ENCODE results near the gene TTLL3.
"Not testable (repeated sequence)": the region's sequence is repeated elsewhere in the genome, so short reads cannot be mapped to it uniquely, and the experiment has no call there.

TTLL3 gene

DNA sequence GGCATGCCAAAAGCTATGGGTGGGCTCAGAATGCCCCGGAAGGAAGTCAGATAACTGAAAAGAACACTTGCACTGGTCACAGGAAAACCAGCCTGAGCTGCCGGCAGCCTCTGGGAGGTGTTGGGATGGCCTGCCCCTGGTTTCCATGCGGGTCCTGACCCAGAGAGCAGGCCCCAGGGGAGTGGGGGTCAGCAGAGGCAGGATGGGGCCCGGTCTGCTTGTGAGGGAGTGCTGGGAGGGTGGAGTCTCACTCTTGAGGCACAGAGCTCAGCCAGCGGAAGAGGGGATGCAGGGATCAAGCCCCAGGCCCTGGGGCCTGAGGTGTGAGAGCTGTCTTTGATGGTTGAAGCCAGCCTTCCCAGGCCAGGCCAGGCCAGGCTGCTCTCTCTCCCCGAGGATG lies 36.2 kb downstream of the TTLL3 start:
- H3F3A ChIP-seq (ENCODE audit: insufficient read depth) = no peaks in the 10 kb centered on the region
- no peaks in the 10 kb centered on the region for H3K9me2 ChIP-seq (replicated peaks; ENCODE audit: insufficient read depth, low read length)
- TF ChIP-seq, protein P1, sequence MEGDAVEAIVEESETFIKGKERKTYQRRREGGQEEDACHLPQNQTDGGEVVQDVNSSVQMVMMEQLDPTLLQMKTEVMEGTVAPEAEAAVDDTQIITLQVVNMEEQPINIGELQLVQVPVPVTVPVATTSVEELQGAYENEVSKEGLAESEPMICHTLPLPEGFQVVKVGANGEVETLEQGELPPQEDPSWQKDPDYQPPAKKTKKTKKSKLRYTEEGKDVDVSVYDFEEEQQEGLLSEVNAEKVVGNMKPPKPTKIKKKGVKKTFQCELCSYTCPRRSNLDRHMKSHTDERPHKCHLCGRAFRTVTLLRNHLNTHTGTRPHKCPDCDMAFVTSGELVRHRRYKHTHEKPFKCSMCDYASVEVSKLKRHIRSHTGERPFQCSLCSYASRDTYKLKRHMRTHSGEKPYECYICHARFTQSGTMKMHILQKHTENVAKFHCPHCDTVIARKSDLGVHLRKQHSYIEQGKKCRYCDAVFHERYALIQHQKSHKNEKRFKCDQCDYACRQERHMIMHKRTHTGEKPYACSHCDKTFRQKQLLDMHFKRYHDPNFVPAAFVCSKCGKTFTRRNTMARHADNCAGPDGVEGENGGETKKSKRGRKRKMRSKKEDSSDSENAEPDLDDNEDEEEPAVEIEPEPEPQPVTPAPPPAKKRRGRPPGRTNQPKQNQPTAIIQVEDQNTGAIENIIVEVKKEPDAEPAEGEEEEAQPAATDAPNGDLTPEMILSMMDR (IDR thresholded peaks at IDR 0.05; ENCODE audit: insufficient read depth, low read length, poor library complexity, severe bottlenecking) = no peak
- no peak for TF ChIP-seq EZH2phosphoT487 (conservative IDR thresholded peaks at IDR 0.05; ENCODE audit: low read length)

DNA sequence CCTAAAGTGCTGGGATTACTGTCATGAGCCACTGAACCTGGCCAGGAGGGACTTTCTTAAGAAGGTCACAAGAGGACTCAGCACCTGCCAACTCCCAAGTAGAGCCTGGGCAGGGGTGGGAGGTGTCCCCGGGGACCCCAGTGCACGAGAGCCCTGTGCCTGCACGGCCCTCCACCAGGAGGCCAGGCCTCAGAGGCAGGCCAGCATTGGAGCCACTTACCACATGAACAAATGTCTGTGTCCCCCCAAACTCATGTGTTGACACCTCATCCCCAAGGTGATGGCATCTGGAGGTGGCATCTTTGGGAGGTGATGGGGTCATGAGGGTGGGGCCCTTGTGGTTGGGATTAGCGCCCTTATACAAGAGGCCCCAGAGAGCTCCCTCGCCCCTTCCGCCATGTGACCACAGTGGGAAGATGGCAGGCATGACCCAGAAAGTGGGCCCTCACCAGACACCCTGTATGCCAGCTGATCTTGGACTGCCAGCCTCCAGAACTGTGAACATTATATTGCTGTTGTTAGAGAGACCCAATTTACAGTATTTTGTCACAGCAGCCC lies 36.9 kb downstream of the TTLL3 start:
- Histone ChIP-seq H3K4me3 (ENCODE audit: insufficient read depth, low read length, poor library complexity, severe bottlenecking) (no peak overlapping the region), H3K27me3 (ENCODE audit: low read length) (no peaks in the 10 kb centered on the region), H3K4me2 (ENCODE audit: low read depth, low read length, poor library complexity, severe bottlenecking) (no peak overlapping the region), H3K27ac (ENCODE audit: low read depth, low read length) (no peak overlapping the region), H3K9me2 (replicated peaks; ENCODE audit: insufficient read depth, low read length) (no peaks in the 10 kb centered on the region), H3F3A (ENCODE audit: insufficient read depth) (no peaks in the 10 kb centered on the region), H3K79me2 (ENCODE audit: insufficient read depth, low read length) (no peaks in the 10 kb centered on the region), H2AFZ (ENCODE audit: low read depth, low read length, severe bottlenecking) (no peak overlapping the region), H3K36me3 (ENCODE audit: low read length) (no peaks in the 10 kb centered on the region), H3K9me3 (ENCODE audit: insufficient read depth, low read length) (no peaks in the 10 kb centered on the region), H4K20me1 (ENCODE audit: low read depth, low read length) (no peaks in the 10 kb centered on the region), H3K9ac (ENCODE audit: low read length) (no peak overlapping the region)
- TF ChIP-seq, protein P1 (IDR thresholded peaks at IDR 0.05; ENCODE audit: insufficient read depth, low read length, poor library complexity, severe bottlenecking) = no peak
- no peak for TF ChIP-seq EZH2phosphoT487 (conservative IDR thresholded peaks at IDR 0.05; ENCODE audit: low read length)

More for the DNA sequence above, 36.2 kb downstream of the TTLL3 start:
- H3K4me3 ChIP-seq (ENCODE audit: insufficient read depth, low read length, poor library complexity, severe bottlenecking) = no peak overlapping the region
- no peaks in the 10 kb centered on the region for H3K79me2 ChIP-seq (ENCODE audit: insufficient read depth, low read length)
- no peaks in the 10 kb centered on the region for H3K9me3 ChIP-seq (ENCODE audit: insufficient read depth, low read length)
- no peak overlapping the region for H3K9ac ChIP-seq (ENCODE audit: low read length)
- no peaks in the 10 kb centered on the region for H3K36me3 ChIP-seq (ENCODE audit: low read length)
- no peaks in the 10 kb centered on the region for H3K27me3 ChIP-seq (ENCODE audit: low read length)
- no peaks in the 10 kb centered on the region for H4K20me1 ChIP-seq (ENCODE audit: low read depth, low read length)
- H2AFZ ChIP-seq (ENCODE audit: low read depth, low read length, severe bottlenecking) = no peak overlapping the region
- H3K27ac ChIP-seq (ENCODE audit: low read depth, low read length) = no peak overlapping the region
- no peak overlapping the region for H3K4me2 ChIP-seq (ENCODE audit: low read depth, low read length, poor library complexity, severe bottlenecking)

- H3K79me2 ChIP-seq (ENCODE audit: insufficient read depth, low read length); H3K9me3 ChIP-seq (ENCODE audit: insufficient read depth, low read length); H4K20me1 ChIP-seq (ENCODE audit: low read depth, low read length); H3K9ac ChIP-seq (ENCODE audit: low read length); H3K4me2 ChIP-seq (ENCODE audit: low read depth, low read length, poor library complexity, severe bottlenecking); H3K4me3 ChIP-seq (ENCODE audit: insufficient read depth, low read length, poor library complexity, severe bottlenecking); H3K27me3 ChIP-seq (ENCODE audit: low read length); H2AFZ ChIP-seq (ENCODE audit: low read depth, low read length, severe bottlenecking); H3K27ac ChIP-seq (ENCODE audit: low read depth, low read length); H3K36me3 ChIP-seq (ENCODE audit: low read length); H3F3A ChIP-seq (ENCODE audit: insufficient read depth); H3K9me2 ChIP-seq (replicated peaks; ENCODE audit: insufficient read depth, low read length): not testable (repeated sequence)
These were observed 37.8 kb downstream of the TTLL3 start for GRCh38 chr3:9847870-9848269.

- not testable (repeated sequence) for H3K4me2 ChIP-seq (ENCODE audit: low read depth, low read length, poor library complexity, severe bottlenecking); H3K36me3 ChIP-seq (ENCODE audit: low read length); H3K27me3 ChIP-seq (ENCODE audit: low read length); H3K79me2 ChIP-seq (ENCODE audit: insufficient read depth, low read length); H3K27ac ChIP-seq (ENCODE audit: low read depth, low read length); H3K4me3 ChIP-seq (ENCODE audit: insufficient read depth, low read length, poor library complexity, severe bottlenecking); H3K9me2 ChIP-seq (replicated peaks; ENCODE audit: insufficient read depth, low read length); H3K9me3 ChIP-seq (ENCODE audit: insufficient read depth, low read length); H2AFZ ChIP-seq (ENCODE audit: low read depth, low read length, severe bottlenecking); H4K20me1 ChIP-seq (ENCODE audit: low read depth, low read length); H3F3A ChIP-seq (ENCODE audit: insufficient read depth); H3K9ac ChIP-seq (ENCODE audit: low read length)
- TF ChIP-seq, protein P1 (IDR thresholded peaks at IDR 0.05; ENCODE audit: insufficient read depth, low read length, poor library complexity, severe bottlenecking) = peak; percentile 20
These were observed 38.8 kb downstream of the TTLL3 start for GRCh38 chr3:9848860-9849259.

- not testable (repeated sequence) for H3K79me2 ChIP-seq (ENCODE audit: insufficient read depth, low read length); H3K4me2 ChIP-seq (ENCODE audit: low read depth, low read length, poor library complexity, severe bottlenecking); H4K20me1 ChIP-seq (ENCODE audit: low read depth, low read length); H3K9me3 ChIP-seq (ENCODE audit: insufficient read depth, low read length); H3K36me3 ChIP-seq (ENCODE audit: low read length); H3K9ac ChIP-seq (ENCODE audit: low read length); H3K9me2 ChIP-seq (replicated peaks; ENCODE audit: insufficient read depth, low read length); H3F3A ChIP-seq (ENCODE audit: insufficient read depth); H3K27ac ChIP-seq (ENCODE audit: low read depth, low read length); H3K27me3 ChIP-seq (ENCODE audit: low read length); H3K4me3 ChIP-seq (ENCODE audit: insufficient read depth, low read length, poor library complexity, severe bottlenecking); H2AFZ ChIP-seq (ENCODE audit: low read depth, low read length, severe bottlenecking)
These were observed 41.3 kb downstream of the TTLL3 start for GRCh38 chr3:9851383-9851782.

GRCh38 chr3:9851926-9852325 lies 41.9 kb downstream of the TTLL3 start:
- not testable (repeated sequence) for H3K9me2 ChIP-seq (replicated peaks; ENCODE audit: insufficient read depth, low read length); H3K9ac ChIP-seq (ENCODE audit: low read length); H4K20me1 ChIP-seq (ENCODE audit: low read depth, low read length); H3K9me3 ChIP-seq (ENCODE audit: insufficient read depth, low read length); H2AFZ ChIP-seq (ENCODE audit: low read depth, low read length, severe bottlenecking); H3K27ac ChIP-seq (ENCODE audit: low read depth, low read length); H3K36me3 ChIP-seq (ENCODE audit: low read length); H3K79me2 ChIP-seq (ENCODE audit: insufficient read depth, low read length); H3F3A ChIP-seq (ENCODE audit: insufficient read depth); H3K27me3 ChIP-seq (ENCODE audit: low read length); H3K4me2 ChIP-seq (ENCODE audit: low read depth, low read length, poor library complexity, severe bottlenecking); H3K4me3 ChIP-seq (ENCODE audit: insufficient read depth, low read length, poor library complexity, severe bottlenecking)

Measured in SU-DHL-6 (cell line).